ENCODE results near the gene SLC46A1. TPM values are rescaled to one million over a fixed set of nuclear protein-coding genes. Genes with fewer than 3 reads are reported as not detected.
A peak's percentile ranks its signal among the peaks of the same experiment; 100 is the strongest.

SLC46A1 gene
- total and polyA plus RNA-seq, 2 of the 13 experiments (the other 11 are each of a cell fraction or from before 2014, with no cell fraction given): 19.6 to 22.6 TPM

- TF ChIP-seq TERF1 (CRISPR knock-in tag; IDR thresholded peaks at IDR 0.05) (no peak), NR2F6 (IDR thresholded peaks at IDR 0.05) (no peak), NR2F6 (CRISPR knock-in tag; IDR thresholded peaks at IDR 0.05) (no peak), REL (CRISPR knock-in tag; conservative IDR thresholded peaks at IDR 0.05) (no peak), TAF1 (CRISPR knock-in tag; IDR thresholded peaks at IDR 0.05) (no peak), MTERF4 (CRISPR knock-in tag; IDR thresholded peaks at IDR 0.05) (no peak), ZNF121 (CRISPR knock-in tag; IDR thresholded peaks at IDR 0.05) (no peak), NR1H2 (CRISPR knock-in tag; IDR thresholded peaks at IDR 0.05; ENCODE audit: borderline replicate concordance, low read depth) (no peak), ZBTB21 (CRISPR knock-in tag; IDR thresholded peaks at IDR 0.05) (0 out of 2 replicates have a peak, but pooled peaks have one; percentile 32), CEBPG (CRISPR knock-in tag; IDR thresholded peaks at IDR 0.05) (peak; percentile 85), ZSCAN22 (CRISPR knock-in tag; IDR thresholded peaks at IDR 0.05) (no peak), YEATS2 (CRISPR knock-in tag; IDR thresholded peaks at IDR 0.05; ENCODE audit: borderline replicate concordance) (no peak), CC2D1A (CRISPR knock-in tag; IDR thresholded peaks at IDR 0.05) (no peak), BCLAF1 (IDR thresholded peaks at IDR 0.05) (no peak), MAF1 (CRISPR knock-in tag; IDR thresholded peaks at IDR 0.05; ENCODE audit: borderline replicate concordance) (no peak), ZHX2 (IDR thresholded peaks at IDR 0.05; ENCODE audit: low read depth) (no peak), ZHX2 (CRISPR knock-in tag; IDR thresholded peaks at IDR 0.05; ENCODE audit: borderline replicate concordance) (no peak)
These were observed 25.9 kb downstream of the SLC46A1 start (continued) for GRCh38 chr17:28379814-28380801.
